Fibroblast of gingiva (primary cell): ENCODE measurements around the gene CFD.
A peak's percentile ranks its signal among the peaks of the same experiment; 100 is the strongest.
"Not testable (repeated sequence)": the region's sequence is repeated elsewhere in the genome, so short reads cannot be mapped to it uniquely, and the experiment has no call there.

ENCODE experiments used
- DNase-seq: peaks from one replicate; pipeline ENCODE4 v3.0.0-alpha.2; 2011; ENCODE audit warnings: low read depth

Gene CFD

GRCh38 chr19:888581-889385 is 29.3 kb downstream of the CFD start:
- no peak for DNase-seq

- DNase-seq, result no peak
Observed at GRCh38 chr19:889662-890295, 30.3 kb downstream of the CFD start.

GRCh38 chr19:890831-891230 is 31.4 kb downstream of the CFD start:
- DNase-seq, result no peak

- DNase-seq, result not testable (repeated sequence)
Observed at GRCh38 chr19:891421-892200, 32.1 kb downstream of the CFD start.

GRCh38 chr19:892243-892893 is 32.9 kb downstream of the CFD start:
- no peak for DNase-seq

GRCh38 chr19:892894-893689 is 33.6 kb downstream of the CFD start, which contains the start of the genes MED16 and RNU6-9:
Gene MED16 (minus strand): TSS chr19:893187. CDS start chr19:891131, 2,056 bp downstream.
Gene RNU6-9 (plus strand): TSS chr19:893484.
- peak; percentile 92 for DNase-seq

GRCh38 chr19:896434-896833 is 37.0 kb downstream of the CFD start:
- no peak for DNase-seq

GRCh38 chr19:896999-897398 is 37.5 kb downstream of the CFD start:
- no peak for DNase-seq

- DNase-seq, result no peak
Observed at GRCh38 chr19:897442-898039, 38.1 kb downstream of the CFD start.

- no peak for DNase-seq
Observed at GRCh38 chr19:898663-899062, 39.2 kb downstream of the CFD start.

- DNase-seq, result no peak
Observed at GRCh38 chr19:899336-900042, 40.0 kb downstream of the CFD start.

- DNase-seq, result no peak
Observed at GRCh38 chr19:900043-900301, 40.5 kb downstream of the CFD start.

- no peak for DNase-seq
Observed at GRCh38 chr19:900302-901111, 41.0 kb downstream of the CFD start.

- DNase-seq, result no peak
Observed at GRCh38 chr19:901216-902092, 42.0 kb downstream of the CFD start.

- DNase-seq, result no peak
Observed at GRCh38 chr19:902093-902370, 42.6 kb downstream of the CFD start.

GRCh38 chr19:902446-903226 is 43.2 kb downstream of the CFD start:
- DNase-seq, result no peak

- no peak for DNase-seq
Observed at GRCh38 chr19:903266-903797, 43.9 kb downstream of the CFD start.

GRCh38 chr19:904545-904944 is 45.1 kb downstream of the CFD start:
- DNase-seq, result no peak
